ENCODE results near the gene PPCS. TPM values are rescaled to one million over a fixed set of nuclear protein-coding genes. Genes with fewer than 3 reads are reported as not detected.

The PPCS gene
- total RNA-seq, 1 experiment from 2014 or later = 82.1 TPM

- H3K4me3 ChIP-seq (ENCODE audit: low read length) = no peak overlapping the region
- no peaks in the 10 kb centered on the region for H3K9me2 ChIP-seq (replicated peaks; ENCODE audit: insufficient read depth, low read length)
- no peaks in the 10 kb centered on the region for H3K79me2 ChIP-seq (ENCODE audit: low read length)
- no peak for DNase-seq
- H3K9me3 ChIP-seq (ENCODE audit: low read length) = no peaks in the 10 kb centered on the region
- no peaks in the 10 kb centered on the region for H4K20me1 ChIP-seq (ENCODE audit: insufficient read depth, low read depth, low read length)
- no peak overlapping the region for H3K9ac ChIP-seq (ENCODE audit: low read length)
- H3K27ac ChIP-seq (ENCODE audit: low read length) = no peak overlapping the region
- no peak overlapping the region for H3K4me2 ChIP-seq (ENCODE audit: low read depth, low read length, poor library complexity, severe bottlenecking)
- no peak overlapping the region for H2AFZ ChIP-seq (ENCODE audit: low read length)
- no peaks in the 10 kb centered on the region for H3K4me1 ChIP-seq (ENCODE audit: low read length)
- no peaks in the 10 kb centered on the region for H3K27me3 ChIP-seq (ENCODE audit: low read length)
- no peaks in the 10 kb centered on the region for H3K36me3 ChIP-seq (ENCODE audit: insufficient read depth, low read length)
Measured at GRCh38 chr1:42433369-42433768, 23.0 kb upstream of the PPCS start.

- Histone ChIP-seq H3K9me3 (ENCODE audit: low read length) (no peaks in the 10 kb centered on the region), H3K4me1 (ENCODE audit: low read length) (no peaks in the 10 kb centered on the region), H3K4me2 (ENCODE audit: low read depth, low read length, poor library complexity, severe bottlenecking) (no peak overlapping the region), H3K9ac (ENCODE audit: low read length) (no peak overlapping the region), H3K36me3 (ENCODE audit: insufficient read depth, low read length) (no peaks in the 10 kb centered on the region), H3K79me2 (ENCODE audit: low read length) (no peaks in the 10 kb centered on the region), H3K9me2 (replicated peaks; ENCODE audit: insufficient read depth, low read length) (no peaks in the 10 kb centered on the region), H4K20me1 (ENCODE audit: insufficient read depth, low read depth, low read length) (no peaks in the 10 kb centered on the region), H3K27ac (ENCODE audit: low read length) (no peak overlapping the region), H3K27me3 (ENCODE audit: low read length) (no peaks in the 10 kb centered on the region), H3K4me3 (ENCODE audit: low read length) (no peak overlapping the region), H2AFZ (ENCODE audit: low read length) (no peak overlapping the region)
- no peak for DNase-seq
Measured at GRCh38 chr1:42434340-42434739, 22.0 kb upstream of the PPCS start.

DNA sequence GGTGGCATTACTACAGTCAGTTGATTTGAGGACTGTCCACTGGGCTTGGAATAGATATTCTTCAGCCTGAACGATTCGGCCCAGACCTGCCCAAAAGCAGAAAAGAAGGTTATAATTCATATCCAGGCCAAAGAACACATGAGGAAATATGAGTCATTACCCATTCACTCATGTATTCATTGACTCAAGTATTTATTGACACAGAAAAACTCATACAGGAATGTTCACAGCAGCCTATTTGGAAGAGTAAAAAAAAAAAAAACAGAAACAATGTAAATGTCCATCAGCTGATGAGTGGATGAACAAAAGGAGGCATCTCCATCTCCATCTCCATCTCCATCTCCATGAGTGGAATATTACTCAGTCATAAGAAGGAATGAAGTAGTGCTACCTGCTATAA lies 16.4 kb upstream of the PPCS start:
- H3K9ac ChIP-seq (ENCODE audit: low read length) = no peak overlapping the region
- H3K4me3 ChIP-seq (ENCODE audit: low read length) = no peak overlapping the region
- H2AFZ ChIP-seq (ENCODE audit: low read length) = no peak overlapping the region
- no peak for DNase-seq
- H4K20me1 ChIP-seq (ENCODE audit: insufficient read depth, low read depth, low read length) = no peaks in the 10 kb centered on the region
- H3K36me3 ChIP-seq (ENCODE audit: insufficient read depth, low read length) = no peaks in the 10 kb centered on the region
- H3K4me2 ChIP-seq (ENCODE audit: low read depth, low read length, poor library complexity, severe bottlenecking) = no peak overlapping the region
- no peaks in the 10 kb centered on the region for H3K4me1 ChIP-seq (ENCODE audit: low read length)
- no peak overlapping the region for H3K27ac ChIP-seq (ENCODE audit: low read length)
- H3K9me2 ChIP-seq (replicated peaks; ENCODE audit: insufficient read depth, low read length) = no peaks in the 10 kb centered on the region
- H3K27me3 ChIP-seq (ENCODE audit: low read length) = no peaks in the 10 kb centered on the region
- H3K9me3 ChIP-seq (ENCODE audit: low read length) = no peaks in the 10 kb centered on the region
- no peaks in the 10 kb centered on the region for H3K79me2 ChIP-seq (ENCODE audit: low read length)

DNA sequence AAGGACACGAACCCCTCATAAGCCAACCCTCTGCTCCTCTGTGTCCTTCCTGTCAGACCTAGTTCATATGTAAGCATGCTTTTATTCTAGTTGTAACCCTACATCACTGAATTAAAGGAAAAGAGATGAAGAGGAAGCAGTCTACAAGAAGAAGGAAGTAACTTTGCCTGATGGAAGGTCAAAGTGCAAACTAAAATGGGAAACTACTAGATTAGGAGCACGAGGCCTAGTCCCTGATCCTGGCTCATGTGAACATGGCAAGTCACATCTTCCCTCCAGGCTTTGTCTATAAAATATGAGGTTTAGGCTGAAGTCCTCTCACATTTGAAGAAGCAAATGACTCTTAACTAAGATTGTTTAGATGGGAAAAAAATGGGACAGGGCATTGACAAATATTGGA lies 13.7 kb upstream of the PPCS start:
- H3K9me3 ChIP-seq (ENCODE audit: low read length) = no peaks in the 10 kb centered on the region
- DNase-seq = no peak
- H3K27ac ChIP-seq (ENCODE audit: low read length) = no peak overlapping the region
- H3K4me2 ChIP-seq (ENCODE audit: low read depth, low read length, poor library complexity, severe bottlenecking) = no peak overlapping the region
- H2AFZ ChIP-seq (ENCODE audit: low read length) = no peak overlapping the region
- no peaks in the 10 kb centered on the region for H3K9me2 ChIP-seq (replicated peaks; ENCODE audit: insufficient read depth, low read length)
- no peaks in the 10 kb centered on the region for H3K4me1 ChIP-seq (ENCODE audit: low read length)
- H3K36me3 ChIP-seq (ENCODE audit: insufficient read depth, low read length) = no peaks in the 10 kb centered on the region
- no peak overlapping the region for H3K9ac ChIP-seq (ENCODE audit: low read length)
- H3K27me3 ChIP-seq (ENCODE audit: low read length) = no peaks in the 10 kb centered on the region
- no peaks in the 10 kb centered on the region for H3K79me2 ChIP-seq (ENCODE audit: low read length)
- no peak overlapping the region for H3K4me3 ChIP-seq (ENCODE audit: low read length)
- H4K20me1 ChIP-seq (ENCODE audit: insufficient read depth, low read depth, low read length) = no peaks in the 10 kb centered on the region

DNA sequence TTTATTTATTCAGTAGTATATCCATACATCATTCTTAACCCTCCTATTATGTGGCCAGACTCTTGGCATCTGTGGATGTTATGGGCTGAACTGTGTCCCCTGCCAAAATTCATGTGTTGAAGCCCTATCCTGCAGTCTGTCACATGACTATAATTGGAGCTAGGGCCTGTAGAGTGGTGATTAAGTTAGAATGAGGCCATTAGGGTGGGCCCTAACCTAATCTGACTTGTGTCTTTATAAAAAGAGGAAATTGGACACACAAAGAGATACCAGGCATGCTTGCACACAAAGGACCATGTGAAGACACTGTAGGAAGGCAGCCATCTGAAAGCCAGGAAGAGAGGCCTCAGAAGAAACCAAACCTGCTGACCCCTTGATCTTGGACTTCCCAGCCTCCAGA lies 7.1 kb upstream of the PPCS start:
- H3K27ac ChIP-seq (ENCODE audit: low read length) = no peak overlapping the region

GRCh38 chr1:42450061-42450460 lies 6.3 kb upstream of the PPCS start:
- no peak overlapping the region for H3K4me3 ChIP-seq (ENCODE audit: low read length)
- no peaks in the 10 kb centered on the region for H3K9me3 ChIP-seq (ENCODE audit: low read length)
- no peaks in the 10 kb centered on the region for H3K27me3 ChIP-seq (ENCODE audit: low read length)
- no peaks in the 10 kb centered on the region for H3K9me2 ChIP-seq (replicated peaks; ENCODE audit: insufficient read depth, low read length)
- DNase-seq = no peak
- H3K36me3 ChIP-seq (ENCODE audit: insufficient read depth, low read length) = no peaks in the 10 kb centered on the region
- H3K27ac ChIP-seq (ENCODE audit: low read length) = no peak overlapping the region
- H3K79me2 ChIP-seq (ENCODE audit: low read length) = no peaks in the 10 kb centered on the region
- H2AFZ ChIP-seq (ENCODE audit: low read length) = no peak overlapping the region
- no peak overlapping the region for H3K4me2 ChIP-seq (ENCODE audit: low read depth, low read length, poor library complexity, severe bottlenecking)
- H3K9ac ChIP-seq (ENCODE audit: low read length) = no peak overlapping the region
- no peaks in the 10 kb centered on the region for H4K20me1 ChIP-seq (ENCODE audit: insufficient read depth, low read depth, low read length)
- H3K4me1 ChIP-seq (ENCODE audit: low read length) = peaks cover 1% of the 10 kb centered on the region; the same call in 1 of the 2 replicates

More for the DNA sequence above, 7.1 kb upstream of the PPCS start:
- H3K9me2 ChIP-seq (replicated peaks; ENCODE audit: insufficient read depth, low read length) = no peaks in the 10 kb centered on the region
- no peak overlapping the region for H3K4me3 ChIP-seq (ENCODE audit: low read length)
- H3K4me1 ChIP-seq (ENCODE audit: low read length) = no peaks in the 10 kb centered on the region
- H3K79me2 ChIP-seq (ENCODE audit: low read length) = no peaks in the 10 kb centered on the region
- H3K36me3 ChIP-seq (ENCODE audit: insufficient read depth, low read length) = no peaks in the 10 kb centered on the region
- H2AFZ ChIP-seq (ENCODE audit: low read length) = no peak overlapping the region
- no peaks in the 10 kb centered on the region for H3K9me3 ChIP-seq (ENCODE audit: low read length)
- no peaks in the 10 kb centered on the region for H3K27me3 ChIP-seq (ENCODE audit: low read length)
- DNase-seq = no peak
- no peak overlapping the region for H3K9ac ChIP-seq (ENCODE audit: low read length)
- no peak overlapping the region for H3K4me2 ChIP-seq (ENCODE audit: low read depth, low read length, poor library complexity, severe bottlenecking)
- no peaks in the 10 kb centered on the region for H4K20me1 ChIP-seq (ENCODE audit: insufficient read depth, low read depth, low read length)

GRCh38 chr1:42453386-42453785 lies 3.0 kb upstream of the PPCS start:
- Histone ChIP-seq H3K9me3 (ENCODE audit: low read length) (no peaks in the 10 kb centered on the region), H3K36me3 (ENCODE audit: insufficient read depth, low read length) (peaks cover 6% of the 10 kb centered on the region; the same call in 1 of the 2 replicates)
- DNase-seq = no peak

DNA sequence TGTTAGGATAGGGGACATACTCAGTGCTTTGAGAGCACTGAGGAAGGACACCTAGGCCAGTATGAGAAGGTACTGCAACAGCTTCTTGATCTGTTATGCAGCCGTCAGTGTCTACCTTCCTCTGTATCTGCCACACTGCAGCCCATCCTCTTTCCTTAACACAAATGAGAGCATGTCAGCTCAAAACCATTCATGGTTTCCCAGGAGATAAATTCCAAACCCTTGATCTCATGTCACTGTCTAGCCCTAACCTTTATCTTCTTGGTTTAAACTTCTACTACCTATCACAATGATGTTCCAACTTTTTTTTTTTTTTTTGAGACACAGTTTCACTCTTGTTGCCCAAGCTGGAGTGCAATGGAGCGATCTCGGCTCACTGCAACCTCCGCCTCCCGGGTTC lies 1.9 kb upstream of the PPCS start:
- Histone ChIP-seq H3K79me2 (ENCODE audit: low read length) (peaks cover 16% of the 10 kb centered on the region), H3K36me3 (ENCODE audit: insufficient read depth, low read length) (peaks cover 14% of the 10 kb centered on the region; the same call in 1 of the 2 replicates), H3K9me3 (ENCODE audit: low read length) (no peaks in the 10 kb centered on the region), H4K20me1 (ENCODE audit: insufficient read depth, low read depth, low read length) (no peaks in the 10 kb centered on the region), H3K4me1 (ENCODE audit: low read length) (peaks cover 26% of the 10 kb centered on the region), H3K4me3 (ENCODE audit: low read length) (no peak overlapping the region), H2AFZ (ENCODE audit: low read length) (no peak overlapping the region), H3K4me2 (ENCODE audit: low read depth, low read length, poor library complexity, severe bottlenecking) (no peak overlapping the region), H3K27me3 (ENCODE audit: low read length) (no peaks in the 10 kb centered on the region), H3K9me2 (replicated peaks; ENCODE audit: insufficient read depth, low read length) (no peaks in the 10 kb centered on the region), H3K27ac (ENCODE audit: low read length) (no peak overlapping the region), H3K9ac (ENCODE audit: low read length) (no peak overlapping the region)
- no peak for DNase-seq

More at GRCh38 chr1:42453386-42453785, 3.0 kb upstream of the PPCS start:
- H3K79me2 ChIP-seq (ENCODE audit: low read length) = peaks cover 15% of the 10 kb centered on the region
- no peak overlapping the region for H2AFZ ChIP-seq (ENCODE audit: low read length)
- peaks cover 24% of the 10 kb centered on the region for H3K4me1 ChIP-seq (ENCODE audit: low read length)
- H3K27me3 ChIP-seq (ENCODE audit: low read length) = no peaks in the 10 kb centered on the region
- H3K9me2 ChIP-seq (replicated peaks; ENCODE audit: insufficient read depth, low read length) = no peaks in the 10 kb centered on the region
- no peak overlapping the region for H3K27ac ChIP-seq (ENCODE audit: low read length)
- no peak overlapping the region for H3K4me3 ChIP-seq (ENCODE audit: low read length)
- no peak overlapping the region for H3K4me2 ChIP-seq (ENCODE audit: low read depth, low read length, poor library complexity, severe bottlenecking)
- H3K9ac ChIP-seq (ENCODE audit: low read length) = no peak overlapping the region
- H4K20me1 ChIP-seq (ENCODE audit: insufficient read depth, low read depth, low read length) = no peaks in the 10 kb centered on the region

DNA sequence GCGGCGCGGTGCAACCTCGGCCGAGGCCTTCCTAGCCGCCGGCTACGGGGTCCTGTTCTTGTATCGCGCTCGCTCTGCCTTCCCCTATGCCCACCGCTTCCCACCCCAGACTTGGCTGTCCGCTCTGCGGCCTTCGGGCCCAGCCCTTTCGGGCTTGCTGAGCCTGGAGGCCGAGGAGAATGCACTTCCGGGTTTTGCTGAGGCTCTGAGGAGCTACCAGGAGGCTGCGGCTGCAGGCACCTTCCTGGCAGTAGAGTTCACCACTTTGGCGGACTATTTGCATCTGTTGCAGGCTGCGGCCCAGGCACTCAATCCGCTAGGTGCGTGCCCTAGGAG lies 379 bp downstream of the PPCS start:
- Histone ChIP-seq H3K9me2 (replicated peaks; ENCODE audit: insufficient read depth, low read length) (no peaks in the 10 kb centered on the region), H3K4me1 (ENCODE audit: low read length) (peaks cover 28% of the 10 kb centered on the region), H3K79me2 (ENCODE audit: low read length) (peaks cover 16% of the 10 kb centered on the region), H2AFZ (ENCODE audit: low read length) (peak overlapping the region; percentile 35; the same call in 1 of the 2 replicates), H3K9ac (ENCODE audit: low read length) (peak overlapping the region; percentile 95), H3K27ac (ENCODE audit: low read length) (peak overlapping the region; percentile 79), H3K27me3 (ENCODE audit: low read length) (no peaks in the 10 kb centered on the region), H3K36me3 (ENCODE audit: insufficient read depth, low read length) (peaks cover 26% of the 10 kb centered on the region; the same call in 1 of the 2 replicates), H4K20me1 (ENCODE audit: insufficient read depth, low read depth, low read length) (no peaks in the 10 kb centered on the region), H3K9me3 (ENCODE audit: low read length) (no peaks in the 10 kb centered on the region), H3K4me3 (ENCODE audit: low read length) (peak overlapping the region; percentile 84), H3K4me2 (ENCODE audit: low read depth, low read length, poor library complexity, severe bottlenecking) (peak overlapping the region; percentile 91)
- DNase-seq = peak; percentile 92
